Raji (cell line): Measurements from ENCODE around the gene LRRC4B.

ENCODE experiments used
- POLR2A ChIP-seq: IDR thresholded peaks from 2 replicates; pipeline ENCODE4 v1.6.1; 2011; ENCODE audit warnings: low read depth, low read length, control low read depth; ENCODE audit not compliant: insufficient read depth

The LRRC4B gene

DNA sequence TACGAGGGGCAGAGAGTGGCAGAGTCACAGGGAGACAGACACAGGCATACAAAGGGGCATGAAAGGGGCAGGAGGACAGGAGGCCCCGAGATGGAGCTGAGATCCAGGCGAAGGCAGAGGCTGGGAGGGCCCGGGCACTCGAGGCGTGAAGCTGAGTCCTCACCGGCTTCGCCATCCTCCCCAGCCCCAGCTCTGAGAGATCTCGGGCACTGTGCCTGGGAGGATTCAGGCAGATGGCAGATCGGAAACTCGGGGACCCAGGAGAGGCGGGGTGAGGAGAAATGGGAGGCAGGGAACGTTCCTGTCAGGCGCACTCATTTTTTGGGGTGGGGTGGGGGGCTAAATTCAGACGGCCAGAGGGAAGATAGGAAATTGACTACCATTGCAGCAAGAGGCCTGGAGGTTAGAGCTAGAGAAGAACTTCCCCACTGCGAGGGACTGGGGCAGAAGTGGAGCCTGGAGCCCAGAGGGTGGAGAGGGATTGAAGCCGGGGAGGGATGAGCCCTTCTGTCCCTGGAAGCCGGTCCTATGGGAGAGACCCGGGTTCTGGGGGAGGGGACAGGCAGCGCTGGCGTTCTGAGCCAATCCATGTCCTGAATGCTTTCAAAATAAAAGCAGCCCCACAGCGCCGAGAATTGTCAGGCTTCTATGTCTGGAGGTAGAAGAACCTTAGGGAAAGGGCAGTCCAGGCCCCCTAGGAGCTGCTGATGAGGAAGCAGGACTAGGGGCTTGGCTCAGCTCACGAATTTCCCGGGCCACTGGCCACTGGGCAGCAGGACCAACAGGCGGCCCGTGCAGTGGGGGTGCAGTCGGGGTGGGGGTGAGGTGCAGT is 12.6 kb downstream of the LRRC4B start:
- no peak for TF ChIP-seq POLR2A

DNA sequence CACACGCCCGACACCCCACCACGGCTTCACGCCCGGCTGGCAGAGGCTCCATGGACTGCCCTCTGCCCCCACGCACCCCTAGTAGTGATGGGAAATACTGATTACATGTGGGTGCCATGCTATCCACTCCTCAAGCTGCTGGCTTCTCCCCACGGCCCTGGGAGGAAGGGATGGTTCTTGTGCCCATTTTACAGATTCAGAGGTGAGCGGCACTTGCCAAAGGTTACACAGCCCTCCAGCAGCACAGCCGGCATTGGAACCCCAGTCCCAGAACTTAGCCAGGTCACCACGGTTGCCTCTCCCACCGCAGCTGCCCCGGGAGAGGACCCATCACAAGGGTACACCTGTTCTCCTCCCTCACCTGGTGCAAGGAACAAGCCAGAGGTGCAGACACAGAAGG is 13.2 kb downstream of the LRRC4B start:
- TF ChIP-seq POLR2A = no peak

DNA sequence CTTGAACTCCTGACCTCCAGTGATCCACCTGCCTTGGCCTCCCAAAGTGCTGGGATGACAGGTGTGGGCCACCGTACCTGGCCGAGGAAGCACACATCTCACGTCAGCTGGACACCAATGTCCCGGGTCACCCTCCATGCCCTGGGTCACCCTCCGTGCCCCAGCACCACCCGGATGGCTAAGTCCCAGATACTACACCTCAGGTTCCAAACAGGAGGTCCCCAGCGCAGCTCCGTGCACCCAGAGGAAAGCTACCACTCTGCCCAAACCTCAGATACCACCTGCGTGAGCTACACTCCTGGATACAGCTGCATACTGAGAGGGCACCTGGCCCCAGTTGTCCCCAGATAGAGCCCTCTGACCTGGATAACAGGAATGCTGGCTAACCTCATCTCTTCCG is 14.0 kb downstream of the LRRC4B start:
- no peak for TF ChIP-seq POLR2A

DNA sequence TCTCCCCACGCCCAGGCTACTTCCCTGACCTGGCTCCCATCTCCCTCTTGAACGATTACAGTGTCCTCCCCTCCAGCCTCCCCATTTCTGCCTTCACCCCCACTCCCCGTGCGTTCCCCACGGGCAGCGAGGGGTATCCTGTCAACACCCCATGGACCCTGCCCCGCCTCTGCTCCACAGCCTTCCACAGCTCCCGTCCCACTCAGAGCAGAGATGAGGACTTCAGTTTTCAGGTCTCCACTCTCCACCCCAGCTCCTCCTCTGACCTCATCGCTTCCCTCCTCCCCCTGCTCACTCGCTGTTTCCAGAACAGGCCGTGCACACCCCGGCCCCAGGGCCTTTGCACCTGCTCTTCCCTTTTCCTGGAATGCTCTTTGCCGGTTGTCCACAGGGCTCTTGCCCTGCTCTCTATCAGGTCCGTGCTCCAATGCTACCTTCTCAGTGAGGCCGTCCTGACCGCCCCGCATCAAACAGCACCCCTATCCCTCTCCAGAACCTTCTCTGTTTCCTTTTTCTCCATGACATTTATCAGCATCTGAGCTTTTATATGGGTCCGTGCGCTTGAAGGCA is 15.0 kb downstream of the LRRC4B start:
- TF ChIP-seq POLR2A = no peak

DNA sequence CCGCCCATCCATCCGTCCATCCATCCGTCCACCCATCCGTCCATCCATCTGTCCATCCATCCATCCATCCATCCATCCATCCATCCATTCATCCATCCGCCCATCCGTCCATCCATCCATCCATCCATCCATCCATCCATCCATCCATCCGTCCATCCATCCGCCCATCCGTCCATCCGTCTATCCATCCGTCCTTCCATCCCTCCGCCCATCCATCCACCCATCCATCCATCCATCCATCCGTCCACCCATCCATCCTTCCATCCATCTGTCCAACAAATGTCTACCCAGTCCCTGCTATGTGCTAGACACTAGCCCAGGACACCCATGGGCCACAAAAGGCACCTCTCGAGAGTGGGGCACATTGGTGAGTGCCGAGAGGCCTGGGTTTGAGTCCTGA is 15.7 kb downstream of the LRRC4B start:
- no peak for TF ChIP-seq POLR2A

DNA sequence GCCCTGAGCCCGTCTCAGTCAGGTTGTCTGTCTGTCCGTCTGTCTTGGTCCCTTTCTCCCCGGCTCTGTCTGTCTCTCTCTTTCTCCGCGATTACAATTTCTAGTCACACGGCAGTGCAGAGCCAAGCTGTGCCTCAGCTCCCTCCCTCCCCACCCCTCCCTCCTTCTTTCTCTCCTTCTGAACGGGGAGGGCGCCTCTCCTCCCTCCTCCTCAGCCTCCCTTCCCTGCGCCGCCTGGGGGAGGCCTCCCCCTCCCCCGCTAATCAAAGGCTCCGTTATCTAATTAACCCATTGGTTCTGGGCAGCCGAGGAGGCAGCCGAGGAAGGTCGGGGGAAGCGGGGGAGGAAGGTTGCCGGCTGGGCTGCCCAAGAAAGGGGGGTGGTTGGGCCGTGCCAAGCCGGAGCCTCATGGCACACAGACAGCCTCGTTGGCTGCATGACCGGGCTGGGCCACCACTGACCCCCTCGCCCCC is 16.5 kb downstream of the LRRC4B start:
- no peak for TF ChIP-seq POLR2A

DNA sequence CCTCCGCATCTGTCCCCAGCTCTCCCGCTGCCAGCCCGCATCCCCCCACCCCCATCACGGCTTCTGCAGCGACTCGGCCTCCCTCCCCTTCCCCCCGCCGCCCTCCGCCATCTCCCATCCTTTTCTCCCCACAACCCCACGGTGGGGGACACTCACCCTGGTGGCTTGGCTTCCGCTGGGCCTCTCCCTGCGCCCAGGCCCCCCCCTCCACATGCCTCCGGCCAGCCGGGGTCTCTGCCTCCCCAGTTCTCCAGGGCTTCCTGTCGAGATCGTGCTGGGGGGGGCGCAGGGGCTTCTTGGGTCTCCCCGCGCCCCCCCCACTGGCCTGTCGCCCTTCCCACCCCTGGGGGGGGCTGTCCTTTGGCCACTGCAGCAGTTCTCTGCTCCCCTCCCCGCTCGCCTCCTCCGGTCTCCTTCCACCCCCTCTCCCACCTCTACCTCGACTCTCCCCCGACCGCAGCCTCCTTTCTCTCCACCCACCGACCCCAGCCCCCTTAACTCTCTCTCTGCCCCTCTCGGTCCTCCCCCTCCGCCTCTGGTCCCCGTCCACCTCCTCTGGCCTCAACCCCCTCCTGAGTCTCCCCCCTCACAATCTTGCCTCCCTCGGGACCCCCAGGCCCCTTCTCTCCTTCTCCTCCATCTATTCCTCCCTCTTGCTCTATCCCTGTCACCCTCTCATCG is 17.1 kb downstream of the LRRC4B start:
- TF ChIP-seq POLR2A = no peak

DNA sequence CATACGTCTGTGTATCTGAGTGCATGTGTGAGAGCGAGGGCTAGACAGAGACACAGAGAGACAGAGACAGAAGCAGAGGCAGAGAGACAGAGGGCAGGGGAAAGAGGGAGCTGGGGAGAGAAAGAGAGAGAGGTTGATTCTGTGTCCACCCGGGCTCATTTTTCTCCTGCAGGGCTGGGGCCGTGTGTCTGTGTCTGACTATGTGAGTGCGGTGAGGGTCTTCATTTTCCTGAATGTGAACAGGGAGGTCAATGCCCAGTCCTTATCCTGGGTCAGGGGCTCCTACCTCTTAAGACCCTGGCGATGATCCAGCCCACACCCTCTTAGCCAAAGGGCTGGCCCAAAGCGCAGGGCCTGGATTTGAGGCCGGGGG is 17.7 kb downstream of the LRRC4B start:
- no peak for TF ChIP-seq POLR2A

DNA sequence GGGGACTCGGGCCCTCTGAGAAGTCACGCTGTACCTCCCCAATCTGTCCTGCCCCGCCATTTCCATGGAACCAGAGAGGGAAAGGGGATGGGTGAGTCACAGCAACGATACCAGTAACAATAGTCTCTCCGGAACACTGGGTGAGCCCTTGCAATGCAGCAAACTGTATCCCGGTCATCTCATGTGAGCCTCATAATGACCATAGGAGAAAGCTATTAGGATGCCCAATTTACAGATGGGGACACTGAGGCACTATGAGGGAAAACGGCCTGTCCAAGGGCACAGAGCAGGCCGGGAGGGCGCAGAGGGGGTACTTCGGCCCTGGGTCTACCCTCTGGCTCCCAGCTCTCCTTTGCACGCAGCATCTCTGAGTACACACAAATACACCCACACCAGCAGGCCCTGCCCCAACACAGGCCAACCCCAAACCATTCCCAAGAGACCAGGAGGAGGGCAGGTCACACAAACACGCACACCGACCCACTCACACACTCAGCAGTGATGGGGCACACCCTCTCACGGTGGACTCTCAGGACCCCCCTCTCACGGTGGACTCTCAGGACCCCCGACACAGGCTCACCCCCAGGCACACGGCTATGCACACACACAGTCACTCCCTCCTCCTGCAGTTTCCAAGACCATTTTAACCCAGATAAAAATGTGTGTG is 18.2 kb downstream of the LRRC4B start:
- no peak for TF ChIP-seq POLR2A

DNA sequence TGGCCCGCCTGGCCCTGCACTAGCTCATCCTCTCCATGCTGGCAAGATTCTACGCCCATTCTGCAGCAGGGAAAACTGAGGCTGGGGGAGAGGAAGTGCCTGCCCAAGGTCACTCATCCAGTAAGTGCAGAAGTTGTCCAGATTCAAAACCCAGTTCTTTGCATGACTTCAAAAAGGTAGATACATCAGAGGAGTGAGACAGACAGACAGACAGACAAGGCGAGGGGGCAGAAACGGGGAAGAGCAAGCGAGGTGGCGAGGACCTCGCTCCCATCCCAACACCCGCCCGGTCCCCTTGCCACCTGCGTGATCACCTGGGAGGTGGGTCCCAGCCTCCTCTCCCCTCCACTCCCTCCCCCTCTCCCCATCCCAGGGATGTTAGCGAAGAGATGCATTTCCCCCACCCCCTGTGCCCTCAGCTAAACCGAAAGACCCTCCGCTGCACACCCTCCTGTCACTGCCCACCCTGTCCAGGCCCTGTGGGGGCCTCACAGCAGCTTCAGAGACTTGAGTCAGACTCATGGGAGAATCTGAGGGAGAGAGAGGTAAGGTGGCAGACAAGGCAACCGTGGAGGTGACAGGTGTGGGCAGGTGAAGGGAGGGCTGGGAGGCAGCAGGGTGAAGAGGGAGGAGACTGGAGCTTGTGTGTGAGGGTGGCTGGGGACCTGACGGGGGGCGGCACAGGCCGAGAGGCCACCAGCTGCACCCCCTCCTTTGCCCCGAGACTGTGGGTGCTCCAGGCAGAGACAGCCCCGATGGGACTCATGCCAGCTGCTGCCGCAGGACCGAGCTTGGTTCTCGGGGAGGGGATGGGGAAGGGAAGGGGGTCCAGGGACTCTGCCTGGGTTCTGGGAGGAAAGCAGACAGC is 18.9 kb downstream of the LRRC4B start:
- no peak for TF ChIP-seq POLR2A

DNA sequence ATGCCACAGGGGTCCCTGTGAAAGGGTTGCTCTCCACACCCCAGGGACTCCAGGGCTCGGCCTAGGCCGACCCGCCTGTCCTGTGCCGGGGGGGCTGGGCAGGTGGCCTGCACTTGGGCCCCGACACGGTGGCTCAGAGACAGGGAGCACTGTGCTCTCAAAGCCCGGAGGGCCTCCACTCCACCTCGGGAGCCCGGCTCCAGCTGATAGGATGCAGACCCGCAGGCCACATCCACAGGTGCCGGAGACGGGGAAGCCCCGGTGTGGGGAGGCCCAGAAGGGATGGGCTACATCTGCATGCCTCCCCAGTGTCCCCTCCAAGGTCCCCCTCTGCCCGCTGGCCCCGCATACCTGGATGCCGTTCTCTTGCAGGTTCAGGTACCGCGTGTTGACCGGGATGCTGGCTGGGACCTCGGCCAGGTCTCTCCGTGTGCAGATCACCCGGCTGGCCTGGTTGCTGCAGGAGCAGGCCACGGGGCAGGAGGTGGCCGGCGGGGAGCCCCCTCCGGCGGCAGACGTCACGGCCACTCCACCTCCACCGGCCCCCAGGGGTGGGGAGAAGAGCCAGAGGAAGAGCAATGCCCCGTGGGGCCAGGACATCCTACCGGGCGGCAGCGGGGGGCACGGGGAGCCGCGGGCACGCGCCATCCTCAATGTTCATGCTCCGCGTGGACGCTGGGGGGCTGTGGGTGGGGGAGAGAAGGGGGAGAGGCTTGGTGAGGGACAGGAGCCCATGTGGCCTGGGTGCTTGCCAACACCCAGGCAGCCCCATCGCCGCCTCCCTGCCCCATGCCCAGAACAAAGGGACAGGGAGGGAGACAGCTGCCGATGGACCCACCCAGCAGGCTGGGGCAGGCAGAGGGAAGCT is 19.8 kb downstream of the LRRC4B start:
- no peak for TF ChIP-seq POLR2A

DNA sequence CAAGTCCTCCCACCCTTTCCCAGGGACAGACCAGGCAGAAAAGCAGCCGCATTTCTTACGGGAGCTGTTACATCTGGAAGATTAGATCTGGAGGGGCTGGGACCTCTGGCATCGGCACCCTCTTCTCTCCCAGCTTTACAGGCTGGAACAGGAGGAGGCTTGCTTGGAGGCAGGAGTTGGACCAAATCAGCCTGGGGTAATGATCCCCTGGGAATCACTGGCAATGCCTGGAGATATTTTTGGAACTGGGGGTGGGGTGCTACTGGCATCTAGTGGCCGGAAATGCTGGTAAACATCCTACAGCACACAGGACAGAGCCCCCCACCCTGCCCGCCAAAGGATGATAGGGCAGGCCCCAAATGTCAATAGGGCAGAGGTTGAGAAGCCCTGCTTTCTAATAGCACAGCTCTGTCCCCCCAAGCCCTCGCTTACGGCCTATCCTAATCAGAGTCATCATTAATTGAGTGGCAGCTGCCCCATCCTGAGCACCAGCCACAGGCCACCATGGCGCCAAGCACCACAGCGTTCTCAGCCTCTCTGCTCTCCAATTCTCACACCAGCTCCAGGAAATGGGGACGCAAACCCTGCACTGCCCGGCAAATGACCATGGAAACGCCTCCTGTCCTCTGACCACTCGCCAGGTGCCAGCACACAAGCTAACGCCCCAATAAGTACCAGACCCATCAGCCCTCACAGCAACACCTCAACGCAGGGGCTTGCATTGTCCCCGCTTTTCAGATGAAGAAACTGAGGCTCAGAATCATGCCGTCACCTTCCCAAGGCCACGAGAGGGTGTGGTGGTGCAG is 20.6 kb downstream of the LRRC4B start:
- no peak for TF ChIP-seq POLR2A
